NB4 (cell line): ENCODE results near the gene PRR23E.

Experiments
- DNase-seq: peaks from one replicate; pipeline ENCODE4 v3.0.0; 2010; ENCODE audit warnings: low read depth
- H3K4me3 ChIP-seq: one replicate; pipeline ENCODE4 v1.5.1; 2011; ENCODE audit warnings: mild to moderate bottlenecking, low read depth, low read length, moderate library complexity
- CTCF ChIP-seq: IDR thresholded peaks from one replicate; pipeline ENCODE4 v1.5.1; 2012; ENCODE audit warnings: low read depth, low read length
- MAX ChIP-seq: IDR thresholded peaks from 2 replicates; pipeline ENCODE4 v1.6.1; 2011; ENCODE audit warnings: low read depth, low read length
- MYC ChIP-seq: IDR thresholded peaks from 2 replicates; pipeline ENCODE4 v1.6.1; 2011; ENCODE audit warnings: low read depth, low read length
- POLR2A ChIP-seq: IDR thresholded peaks from 2 replicates; pipeline ENCODE4 v1.6.1; 2011; ENCODE audit warnings: mild to moderate bottlenecking; ENCODE audit not compliant: insufficient read length; ENCODE audit errors: extremely low read depth

The PRR23E gene

DNA sequence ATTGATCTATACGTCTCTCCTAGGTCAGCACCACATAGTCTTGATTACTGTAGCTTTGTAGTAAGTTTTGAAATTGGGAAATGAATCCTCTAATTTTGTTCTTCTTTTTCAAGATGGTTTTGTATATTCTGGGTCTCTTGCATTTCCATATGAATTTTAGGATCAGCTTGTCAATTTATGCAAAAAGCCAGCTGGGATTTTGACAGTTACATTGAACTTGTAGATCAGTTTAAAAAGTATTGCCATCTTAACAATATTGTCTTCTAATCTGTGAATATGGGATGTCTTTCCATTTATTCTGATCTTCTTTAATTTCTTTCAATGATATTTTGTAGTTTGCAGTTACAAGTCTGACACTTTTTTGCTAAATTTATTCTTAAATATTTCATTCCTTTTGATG lies 5.6 kb upstream of the PRR23E start:
- TF ChIP-seq CTCF (no peak), POLR2A (no peak), MYC (no peak), MAX (no peak)
- H3K4me3 ChIP-seq, result no peak overlapping the region
- no peak for DNase-seq

GRCh38 chr3:127193341-127193740 lies 410 bp downstream of the PRR23E start:
- H3K4me3 ChIP-seq, result no peak overlapping the region
- DNase-seq, result no peak
- TF ChIP-seq POLR2A (no peak), MAX (no peak), CTCF (no peak), MYC (no peak)

- DNase-seq, result no peak
- no peak overlapping the region for H3K4me3 ChIP-seq
- TF ChIP-seq MAX, result no peak
- TF ChIP-seq CTCF, result no peak
- no peak for TF ChIP-seq MYC
- TF ChIP-seq POLR2A, result no peak
Measured at GRCh38 chr3:127193775-127194174, 844 bp downstream of the PRR23E start.

DNA sequence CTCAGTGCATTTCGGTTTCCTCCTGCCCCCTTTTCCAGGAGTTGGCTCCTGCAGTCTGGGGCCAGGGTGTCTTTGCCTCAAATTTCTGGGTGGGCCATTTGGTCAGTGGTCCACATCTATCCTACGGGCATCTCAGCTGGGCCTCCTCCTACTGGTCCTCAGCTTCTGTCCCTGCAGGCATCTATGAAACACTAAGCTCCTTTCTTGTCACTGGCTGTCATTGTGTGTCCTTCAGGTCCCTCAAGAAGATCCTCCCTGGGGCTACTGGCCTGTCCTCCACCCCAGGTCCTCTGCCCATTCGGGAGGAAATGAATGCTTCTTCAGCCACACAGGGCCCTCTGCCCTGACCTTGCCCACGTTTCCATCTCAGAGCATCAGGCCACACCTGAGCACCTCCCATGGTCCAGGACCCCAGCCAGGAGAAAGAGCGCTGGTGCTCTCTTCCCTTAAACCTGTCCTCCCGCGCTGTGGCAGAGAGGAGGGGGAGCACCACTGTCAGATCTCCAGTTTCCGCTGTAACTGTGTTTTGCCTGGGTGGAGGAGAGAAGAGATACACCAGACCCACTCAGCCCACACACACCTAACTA lies 1.8 kb downstream of the PRR23E start:
- no peak overlapping the region for H3K4me3 ChIP-seq
- TF ChIP-seq MYC (no peak), MAX (no peak), CTCF (no peak), POLR2A (no peak)
- DNase-seq, result no peak

- no peak for DNase-seq
- TF ChIP-seq POLR2A (no peak), MYC (no peak), CTCF (no peak), MAX (no peak)
- no peak overlapping the region for H3K4me3 ChIP-seq
Measured at GRCh38 chr3:127195417-127195816, 2.5 kb downstream of the PRR23E start.

GRCh38 chr3:127196002-127196401 lies 3.1 kb downstream of the PRR23E start:
- no peak for DNase-seq
- no peak for TF ChIP-seq MAX
- no peak for TF ChIP-seq POLR2A
- no peak for TF ChIP-seq CTCF
- TF ChIP-seq MYC, result no peak
- H3K4me3 ChIP-seq, result no peak overlapping the region
